GM12892 (cell line): ENCODE data around the gene AFF3.

ENCODE experiments used
- POLR2A ChIP-seq: IDR thresholded peaks from 2 replicates; pipeline ENCODE4 v1.6.1; 2011; ENCODE audit warnings: low read depth, low read length, control low read depth
- POLR2AphosphoS5 ChIP-seq: IDR thresholded peaks from 2 replicates; pipeline ENCODE4 v1.6.1; 2011; ENCODE audit warnings: low read depth, low read length, control low read depth

- TF ChIP-seq POLR2A (no peak), POLR2AphosphoS5 (no peak)
These were observed 468.3 kb downstream of the AFF3 start for GRCh38 chr2:99674090-99674489.
